NCI-H2196 treated with DMSO at 0.1 percent for 48 hours (cell line): Measurements from ENCODE around the gene TSPO.
"Not testable (repeated sequence)": the region's sequence is repeated elsewhere in the genome, so short reads cannot be mapped to it uniquely, and the experiment has no call there.

Experiments
- DNase-seq: peaks from one replicate; lab custom pipeline; 2025; ENCODE audit not compliant: unreplicated experiment; lab: John Stamatoyannopoulos, UW

The TSPO gene

DNA sequence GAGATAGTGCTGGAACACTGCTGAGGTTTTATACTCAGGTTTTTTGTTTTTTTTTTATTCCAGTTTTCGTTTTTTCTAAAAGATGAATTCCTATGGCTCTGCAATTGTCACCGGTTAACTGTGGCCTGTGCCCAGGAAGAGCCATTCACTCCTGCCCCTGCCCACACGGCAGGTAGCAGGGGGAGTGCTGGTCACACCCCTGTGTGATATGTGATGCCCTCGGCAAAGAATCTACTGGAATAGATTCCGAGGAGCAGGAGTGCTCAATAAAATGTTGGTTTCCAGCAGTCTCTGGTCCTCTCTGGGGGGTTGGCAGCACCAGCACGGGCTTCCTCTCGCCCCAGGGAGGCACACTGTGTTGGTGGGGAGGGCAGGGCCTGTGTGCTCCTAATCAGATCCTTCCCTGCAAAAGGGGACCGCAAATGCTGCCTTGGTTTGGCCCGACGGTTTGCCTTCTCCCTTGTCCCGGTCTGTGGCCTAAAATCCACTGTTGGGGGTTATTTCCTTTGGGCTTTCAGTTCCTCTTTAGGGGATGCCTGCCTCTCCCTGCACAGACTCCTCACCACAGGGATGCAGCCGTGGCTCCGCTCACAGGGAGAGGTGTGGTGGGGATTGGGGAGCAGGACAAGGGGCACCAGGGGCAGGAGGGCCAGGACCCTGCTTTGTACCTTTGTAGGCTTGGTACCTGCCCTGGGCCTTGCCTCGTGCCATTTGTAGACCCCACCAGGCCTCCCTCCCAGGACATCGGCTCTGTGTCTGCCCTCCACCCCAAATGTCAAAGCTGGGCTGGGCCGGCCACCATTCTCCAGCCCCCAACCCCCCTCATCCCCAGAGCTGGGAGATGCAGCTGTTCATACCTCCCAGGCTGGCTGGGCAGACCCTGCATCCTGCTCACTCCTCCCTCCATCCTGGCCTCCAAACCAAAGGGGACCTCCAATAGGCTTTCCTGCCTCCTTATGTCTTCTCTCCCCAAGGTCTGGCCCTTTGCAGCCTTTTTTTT is 21.6 kb upstream of the TSPO start:
- DNase-seq, result peak; percentile 51

DNA sequence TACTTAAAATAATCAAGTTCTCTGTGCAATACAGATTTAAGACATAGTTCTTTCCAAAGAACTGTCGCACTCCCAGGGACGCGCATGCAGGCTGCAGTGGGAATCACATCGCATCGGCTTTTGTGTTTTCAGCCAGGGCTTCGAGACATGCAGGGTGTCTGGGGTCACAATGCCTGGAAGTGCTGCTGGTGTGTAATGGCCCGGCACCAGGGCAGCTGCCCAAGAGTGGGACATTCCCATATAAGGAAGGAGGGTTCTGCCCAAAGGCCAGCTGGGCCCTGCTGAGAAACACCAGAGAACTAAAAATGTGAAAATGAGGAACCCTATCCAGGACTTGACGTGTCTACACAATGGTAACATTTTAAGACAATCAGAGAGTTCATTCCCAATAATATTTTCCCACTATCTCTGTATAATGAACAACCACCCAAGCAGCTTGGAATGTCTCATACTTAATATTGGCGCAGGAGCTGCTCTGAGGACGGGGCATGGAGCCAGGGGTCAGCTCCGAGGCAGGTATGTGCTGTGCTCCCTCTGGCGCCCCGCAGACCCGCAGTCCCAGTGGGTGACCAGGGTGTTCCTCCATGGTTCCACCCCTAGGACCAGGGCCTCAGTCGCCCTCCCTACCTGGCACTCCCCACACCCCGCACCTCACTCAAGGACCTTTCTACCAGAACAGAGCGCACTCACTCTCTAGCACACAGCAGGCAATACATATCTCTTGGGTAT is 19.4 kb upstream of the TSPO start:
- no peak for DNase-seq

DNA sequence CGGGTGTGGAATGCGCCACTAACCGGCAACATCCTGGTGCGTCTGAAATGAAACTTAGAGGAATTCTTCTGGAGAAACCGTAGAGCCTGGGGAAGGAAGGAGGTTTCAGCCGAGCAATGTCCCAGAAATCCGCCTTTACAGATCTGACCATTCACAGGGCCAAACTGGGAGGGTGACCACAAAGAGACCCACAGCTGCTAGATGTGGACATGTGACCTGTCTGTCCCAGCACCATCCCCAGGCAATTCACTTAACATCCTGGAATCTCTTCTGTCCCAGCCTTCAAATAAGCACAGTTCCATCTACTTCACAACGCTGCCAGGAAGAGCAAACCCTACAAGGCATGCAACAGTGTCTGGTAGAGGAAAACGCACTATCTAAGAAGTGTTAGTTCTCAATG is 18.0 kb upstream of the TSPO start:
- DNase-seq, result no peak

DNA sequence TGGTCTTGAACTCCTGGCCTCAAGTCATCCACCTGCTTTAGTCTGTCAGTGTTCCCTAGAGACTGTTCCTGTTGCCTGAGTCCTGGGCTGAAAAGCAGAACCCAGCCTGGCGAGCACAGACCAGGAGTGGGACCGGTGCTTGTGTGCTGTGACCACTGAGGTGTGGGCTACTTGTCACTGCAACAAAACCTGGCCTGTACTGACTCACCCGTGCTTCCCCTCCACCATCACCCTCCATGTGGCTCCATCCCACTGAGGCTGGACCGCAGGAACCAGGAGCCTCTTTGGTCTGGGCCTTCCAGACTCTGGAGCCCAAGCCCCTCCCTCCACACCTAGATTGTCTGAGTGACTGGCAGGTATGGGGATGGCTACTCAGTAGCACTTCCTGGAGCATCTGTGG is 16.8 kb upstream of the TSPO start:
- no peak for DNase-seq

DNA sequence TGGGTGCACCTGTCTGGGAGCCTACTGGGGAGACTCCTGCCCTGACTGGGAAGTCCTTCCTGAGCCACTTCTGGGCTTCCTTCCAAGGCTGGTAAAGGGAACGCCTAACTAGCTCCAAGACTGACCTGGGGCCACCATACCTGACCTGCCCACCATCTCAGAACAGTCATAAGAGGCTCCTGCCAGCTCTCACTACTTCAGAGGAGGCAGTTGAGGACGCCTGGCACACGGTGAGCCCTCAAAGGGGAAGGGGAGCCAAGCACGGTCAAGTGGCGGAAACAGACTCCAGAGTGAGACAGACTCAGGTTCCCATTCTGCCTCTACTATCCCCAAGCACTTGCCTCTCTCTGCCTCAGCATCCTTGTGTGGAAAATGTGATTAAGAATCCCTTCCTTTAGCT is 15.8 kb upstream of the TSPO start:
- DNase-seq, result no peak

DNA sequence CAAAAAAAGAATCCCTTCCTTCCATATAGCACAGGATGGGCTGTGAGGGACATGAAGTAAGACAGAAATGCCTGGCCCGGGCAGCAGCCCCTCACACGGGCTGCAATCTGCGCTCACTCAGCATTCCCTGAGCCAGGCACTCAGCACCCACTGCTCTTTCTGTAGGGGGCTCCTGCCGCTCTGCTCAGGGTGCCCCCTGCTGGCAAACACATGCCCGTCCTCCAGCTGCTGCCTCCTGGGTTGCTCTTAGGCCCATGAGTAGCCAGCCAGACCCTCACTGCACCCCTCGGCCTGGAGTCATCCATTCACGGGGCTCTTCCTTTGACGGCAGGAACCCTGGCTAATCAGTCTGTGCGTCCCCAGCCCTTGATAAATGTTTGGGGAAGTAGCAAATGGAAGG is 15.1 kb upstream of the TSPO start:
- no peak for DNase-seq

DNA sequence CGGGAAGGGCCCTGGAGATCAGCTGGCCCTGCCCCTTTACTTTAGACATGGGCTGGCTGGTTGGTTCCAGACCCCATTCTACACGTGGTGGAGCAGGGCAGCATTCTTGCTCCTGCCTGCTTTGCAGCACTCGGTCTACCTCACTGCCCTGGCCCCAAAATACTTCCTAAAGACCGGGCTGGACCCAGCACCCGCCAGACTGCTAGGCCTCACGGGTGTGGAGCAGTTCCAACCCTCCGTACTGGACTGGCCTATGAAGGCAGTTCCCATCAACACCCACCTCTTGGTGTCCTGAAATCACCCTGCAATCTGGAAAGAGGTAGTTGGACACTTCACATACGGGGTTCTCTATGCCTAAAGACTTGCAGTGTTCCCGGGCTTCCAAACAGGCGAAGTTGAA is 14.6 kb upstream of the TSPO start:
- DNase-seq, result no peak

DNA sequence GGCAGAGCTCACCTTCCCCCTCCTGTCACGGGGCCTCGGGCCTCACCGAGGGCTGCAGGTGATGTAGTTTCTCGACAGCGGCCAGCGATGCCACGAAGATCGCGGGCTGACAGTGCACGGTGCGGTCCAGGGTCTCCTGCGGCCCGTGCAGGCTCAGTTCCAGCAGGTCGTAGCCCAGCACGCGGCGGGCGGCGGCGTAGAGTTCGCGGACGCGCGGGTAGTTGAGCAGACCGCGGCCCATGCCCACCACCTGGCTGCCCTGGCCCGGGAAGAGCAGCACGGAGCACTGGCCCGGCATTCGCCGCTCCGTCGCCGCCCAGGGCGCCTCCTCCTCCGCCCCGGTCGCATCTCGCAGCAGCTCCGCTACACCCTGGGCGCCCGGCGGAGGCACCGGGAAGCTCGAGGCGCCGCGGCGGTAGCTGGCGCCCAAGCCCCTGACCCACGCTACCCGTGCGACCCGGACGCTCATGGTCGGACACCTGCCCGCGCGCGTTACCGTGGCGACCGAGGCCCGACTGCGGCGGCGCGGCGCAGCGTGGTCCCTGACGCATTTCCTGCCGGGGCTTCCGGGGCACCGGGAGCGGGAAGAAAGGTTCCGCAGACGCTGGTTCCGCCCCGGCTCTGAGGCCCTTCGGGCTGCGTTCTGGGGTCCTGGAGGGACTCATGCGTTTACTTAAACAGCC is 8.3 kb upstream of the TSPO start, which contains the start of gene MCAT:
Gene MCAT, minus strand, starts transcription at position 519 of the 683 bp plus-strand sequence. Its CDS starts 50 bp downstream, at position 469.
- peak; percentile 62 for DNase-seq

DNA sequence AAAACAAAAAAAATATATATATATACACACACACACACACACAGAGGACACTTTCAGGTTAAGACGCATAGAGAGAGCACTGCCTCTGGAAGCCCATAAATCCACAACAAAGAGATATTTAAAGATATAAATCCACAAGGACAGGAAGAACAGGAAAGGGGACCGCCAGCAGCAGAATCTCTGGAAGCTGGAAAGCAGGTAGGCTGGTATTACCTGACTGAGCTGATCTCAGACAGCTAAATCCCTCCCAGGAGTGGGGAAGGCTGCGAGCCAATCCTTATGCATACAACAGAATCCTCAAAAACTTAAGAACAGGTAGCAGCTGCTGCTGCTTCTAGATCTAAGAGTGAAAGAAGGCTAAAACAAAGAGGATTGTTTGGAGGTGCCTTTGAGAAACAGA is 6.4 kb upstream of the TSPO start:
- no peak for DNase-seq

DNA sequence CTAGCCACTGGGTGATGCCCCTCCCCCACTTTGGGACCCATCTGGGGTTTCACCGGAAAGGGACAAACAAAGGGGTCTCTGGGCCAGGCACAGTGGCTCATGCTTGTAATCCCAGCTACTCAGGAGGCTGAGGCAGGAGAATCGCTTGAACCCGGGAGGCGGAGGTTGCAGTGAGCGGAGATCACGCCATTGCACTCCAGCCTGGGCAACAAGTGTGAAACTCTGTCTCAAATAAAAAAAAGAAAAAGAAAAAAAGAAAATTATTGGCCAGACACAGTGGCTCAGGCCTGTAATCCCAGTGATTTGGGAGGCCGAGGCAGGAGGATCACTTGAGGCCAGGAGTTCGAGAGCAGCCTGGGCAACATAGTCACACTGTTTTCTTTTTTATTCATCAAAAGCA is 6.0 kb upstream of the TSPO start:
- DNase-seq, result not testable (repeated sequence)

DNA sequence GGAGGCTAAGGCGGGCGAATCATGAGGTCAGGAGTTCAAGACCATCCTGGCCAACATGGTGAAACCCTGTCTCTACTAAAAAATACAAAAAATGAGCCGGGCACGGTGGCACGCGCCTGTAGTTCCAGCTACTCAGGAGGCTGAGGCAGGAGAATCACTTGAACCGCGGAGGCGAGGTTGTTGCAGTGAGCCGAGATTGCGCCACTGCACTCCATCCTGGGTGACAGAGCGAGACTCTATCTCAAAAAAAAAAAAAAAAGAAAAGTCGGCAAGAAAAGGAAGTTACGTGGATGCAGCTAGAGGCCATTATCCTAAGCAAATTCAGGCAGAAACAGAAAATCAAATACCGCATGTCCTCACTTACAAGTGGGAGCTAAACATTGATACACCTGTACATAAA is 5.0 kb upstream of the TSPO start:
- not testable (repeated sequence) for DNase-seq

DNA sequence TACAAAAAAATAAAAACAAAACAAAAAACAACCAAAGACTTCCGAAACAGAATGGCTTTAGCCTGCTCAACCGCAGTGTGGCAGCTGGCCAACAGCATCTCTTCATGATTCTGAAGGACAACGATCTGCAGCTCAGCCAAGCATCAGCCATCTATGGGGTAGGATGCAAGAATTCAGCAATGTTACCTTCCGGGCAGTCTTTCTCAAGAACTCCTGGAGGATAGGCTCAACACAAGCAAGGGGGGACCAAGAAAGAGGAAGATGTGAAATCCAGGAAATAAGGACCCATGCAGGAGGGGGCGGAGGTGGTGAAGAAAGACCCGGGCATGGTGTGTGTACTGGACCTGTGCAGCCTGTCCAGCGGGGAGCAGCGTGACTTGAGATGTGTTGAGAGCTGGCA is 3.5 kb upstream of the TSPO start:
- no peak for DNase-seq

DNA sequence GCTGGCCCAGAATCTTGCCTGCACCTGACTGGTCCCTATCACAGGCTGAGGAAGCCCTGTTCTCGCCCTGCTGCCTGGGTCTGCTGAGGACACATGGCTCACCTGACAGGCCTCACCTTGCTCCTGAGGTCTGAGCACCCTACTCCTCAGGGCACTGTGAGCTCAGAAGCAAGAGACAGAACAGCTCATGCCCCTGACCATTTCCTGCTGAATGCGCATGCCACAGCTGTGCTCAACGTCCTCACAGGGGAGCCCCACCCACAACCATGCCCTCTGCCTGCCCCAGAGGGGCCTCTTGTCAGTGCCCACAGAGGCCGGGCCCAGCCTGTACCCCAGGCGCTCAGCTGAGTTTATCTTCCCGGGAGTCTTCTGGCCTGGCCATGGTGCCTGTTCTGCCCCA is 2.8 kb upstream of the TSPO start:
- DNase-seq, result no peak

DNA sequence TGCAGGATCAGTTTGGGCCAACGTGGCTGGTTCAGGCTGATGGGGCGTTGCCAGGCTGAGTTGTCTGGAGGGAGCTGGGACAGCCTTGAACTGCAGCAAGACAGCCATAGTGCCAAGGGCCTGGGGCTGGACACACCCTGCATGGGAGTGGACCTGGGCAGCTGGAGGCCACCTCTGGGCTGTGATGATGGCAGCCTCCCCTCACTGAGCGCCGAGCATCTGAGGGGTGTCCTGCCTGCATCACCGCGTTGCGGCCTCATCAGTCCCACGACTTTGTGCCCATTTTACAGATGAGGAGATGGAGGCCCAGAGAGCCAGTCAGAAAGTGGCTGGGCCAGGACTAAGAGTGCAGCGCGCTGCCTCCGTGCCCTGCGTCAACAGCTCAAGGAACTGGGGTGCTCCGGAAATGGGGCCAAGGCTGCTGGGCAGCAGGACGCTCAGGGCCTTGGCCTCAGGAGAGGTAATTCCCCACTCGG is 590 bp upstream of the TSPO start:
- DNase-seq, result no peak

DNA sequence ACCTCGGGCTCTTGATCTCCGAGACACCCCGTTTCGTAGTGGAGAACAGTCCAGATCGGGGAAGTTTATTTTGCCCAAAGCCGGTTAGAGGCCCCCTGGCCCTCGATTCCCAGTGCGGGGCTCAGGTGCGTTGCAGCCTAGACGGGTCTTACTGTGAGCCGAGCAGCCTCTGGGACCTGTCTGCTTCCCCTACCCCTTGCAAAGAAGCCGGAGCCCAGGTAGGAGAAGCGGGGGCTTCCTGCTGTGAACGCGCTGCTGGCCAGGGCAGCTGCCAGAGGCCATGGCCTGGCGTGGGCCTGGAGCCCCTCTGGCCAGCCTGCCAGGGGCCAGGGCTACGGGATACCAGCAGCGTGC is 621 bp downstream of the TSPO start:
- DNase-seq, result no peak

DNA sequence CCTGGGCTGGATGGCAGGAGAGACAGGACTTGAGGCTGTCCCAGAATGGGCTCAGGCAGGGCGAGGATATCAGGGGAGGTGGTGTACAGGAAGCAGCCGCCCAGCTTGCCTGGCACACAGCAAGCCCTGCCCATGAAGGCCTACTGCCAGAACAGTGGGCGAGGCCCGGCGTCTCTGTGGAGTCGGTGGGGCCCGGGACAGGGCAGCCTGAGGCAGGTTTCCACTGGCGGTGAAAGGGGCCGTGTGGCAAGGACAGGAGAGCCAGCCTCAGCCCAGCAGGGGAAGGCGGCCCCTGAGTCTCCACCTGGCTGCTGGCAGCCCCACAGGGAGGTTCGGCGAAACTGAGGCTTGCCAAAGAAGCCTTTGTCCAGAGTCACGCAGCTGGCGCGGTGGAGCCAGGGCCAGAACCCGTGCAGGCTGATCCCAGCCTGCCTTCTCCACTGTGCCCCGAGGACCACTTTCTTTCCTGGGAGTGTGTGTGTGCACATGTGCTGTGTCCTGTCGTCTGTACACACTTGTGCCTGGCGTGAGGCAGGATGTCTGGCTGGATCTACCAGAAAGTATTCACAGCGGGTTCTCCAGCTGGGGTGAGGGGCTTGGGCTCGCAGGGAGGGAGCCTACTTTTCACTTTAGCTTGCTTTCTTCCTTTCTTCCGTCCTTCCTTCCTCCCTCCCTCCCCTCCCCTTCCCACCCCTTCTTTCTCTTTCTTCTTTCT is 1.2 kb downstream of the TSPO start:
- peak; percentile 40 for DNase-seq

DNA sequence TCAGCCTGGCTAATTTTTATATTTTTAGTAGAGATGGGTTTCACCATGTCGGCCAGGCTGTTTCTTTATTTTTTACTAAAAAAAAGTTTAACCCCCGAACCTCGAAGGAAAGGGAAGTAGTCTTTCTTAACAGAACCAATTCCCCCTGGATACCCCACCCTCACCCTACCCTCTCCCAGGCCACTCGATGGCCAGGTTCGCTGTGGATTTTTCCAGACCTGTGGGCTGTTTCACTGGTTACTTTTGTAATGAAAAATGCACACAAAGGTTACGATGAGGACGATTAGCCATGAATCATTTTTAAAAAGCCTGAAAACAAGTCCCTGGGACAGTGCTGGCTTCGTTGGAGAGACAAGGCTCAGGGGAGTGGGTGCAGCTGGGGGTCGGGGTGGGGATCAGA is 2.5 kb downstream of the TSPO start:
- DNase-seq, result no peak

DNA sequence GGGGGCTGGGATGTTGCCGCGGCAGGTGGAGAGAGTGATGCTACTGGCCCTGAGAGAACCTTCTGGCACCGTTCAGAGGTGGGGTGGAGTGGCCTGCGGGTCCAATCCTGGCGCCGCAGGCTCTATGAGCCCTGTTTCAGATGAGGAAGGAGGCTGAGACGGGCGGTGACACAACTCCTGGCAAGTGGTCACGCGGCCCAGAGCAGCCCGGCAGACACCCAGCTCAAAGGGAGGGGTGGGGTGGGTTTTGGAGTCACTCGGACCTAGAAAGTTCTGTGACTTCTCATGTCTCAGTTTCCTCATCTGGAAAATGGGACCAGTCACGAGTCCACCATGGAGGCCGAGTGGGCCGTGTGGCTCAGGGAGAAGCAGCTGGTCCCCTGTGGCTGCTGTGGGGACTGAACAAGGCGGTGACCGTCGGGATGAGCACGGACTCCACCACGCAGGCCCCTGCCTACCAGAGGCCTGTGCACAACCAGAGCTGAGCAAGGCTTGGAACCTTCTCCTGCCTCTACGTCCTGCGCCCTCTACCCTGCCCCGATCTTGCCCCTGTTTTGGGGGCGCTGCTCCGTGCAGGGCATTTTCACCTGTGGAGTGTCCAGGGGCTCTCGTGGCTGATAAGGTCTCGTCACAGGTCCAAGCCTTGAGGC is 3.7 kb downstream of the TSPO start:
- no peak for DNase-seq

DNA sequence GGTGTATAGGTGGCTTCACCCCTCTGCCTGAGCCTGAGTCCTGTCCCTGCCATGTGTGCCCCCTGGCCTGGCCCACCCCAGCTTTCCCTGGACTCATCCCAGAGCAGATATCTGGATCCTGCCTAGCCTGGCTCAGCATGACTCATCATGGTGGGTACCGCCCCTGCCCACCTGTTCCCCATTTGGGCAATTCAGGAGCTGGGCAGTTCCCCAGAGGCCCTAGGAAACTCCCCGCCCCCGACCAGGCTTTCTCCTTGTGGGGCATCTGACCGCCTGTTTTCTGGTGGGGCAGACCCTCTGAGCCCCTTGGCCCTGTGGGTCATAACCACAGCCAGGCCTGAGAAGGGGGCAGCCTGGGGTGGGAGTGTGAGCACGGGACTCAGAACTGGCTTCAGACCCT is 4.4 kb downstream of the TSPO start:
- no peak for DNase-seq

DNA sequence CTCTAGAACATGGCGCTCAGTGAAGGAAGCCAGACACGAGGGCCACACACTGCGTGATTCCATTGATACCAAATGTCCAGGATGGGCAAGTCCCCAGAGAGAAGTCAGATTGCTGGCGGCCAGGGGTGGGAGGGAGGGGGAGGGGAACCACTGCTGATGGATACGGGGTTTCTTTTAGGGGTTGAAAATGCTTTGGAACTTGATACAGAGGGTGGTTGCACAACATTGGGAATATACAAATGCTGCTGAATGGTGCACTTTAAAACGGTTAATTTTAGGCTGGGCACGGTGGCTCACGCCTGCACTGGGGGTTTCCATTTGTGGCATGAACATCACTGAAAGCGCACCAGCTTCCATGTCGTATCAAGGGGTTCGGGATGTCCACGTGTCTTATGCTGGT is 5.1 kb downstream of the TSPO start:
- no peak for DNase-seq
